Measurements from ENCODE around the gene CTIF. TPM values are rescaled to one million over a fixed set of nuclear protein-coding genes. Genes with fewer than 3 reads are reported as not detected.

The CTIF gene
- total RNA-seq, 3 donors from 2014 or later, result 4.3 to 5.3 (median 4.6) TPM

DNA sequence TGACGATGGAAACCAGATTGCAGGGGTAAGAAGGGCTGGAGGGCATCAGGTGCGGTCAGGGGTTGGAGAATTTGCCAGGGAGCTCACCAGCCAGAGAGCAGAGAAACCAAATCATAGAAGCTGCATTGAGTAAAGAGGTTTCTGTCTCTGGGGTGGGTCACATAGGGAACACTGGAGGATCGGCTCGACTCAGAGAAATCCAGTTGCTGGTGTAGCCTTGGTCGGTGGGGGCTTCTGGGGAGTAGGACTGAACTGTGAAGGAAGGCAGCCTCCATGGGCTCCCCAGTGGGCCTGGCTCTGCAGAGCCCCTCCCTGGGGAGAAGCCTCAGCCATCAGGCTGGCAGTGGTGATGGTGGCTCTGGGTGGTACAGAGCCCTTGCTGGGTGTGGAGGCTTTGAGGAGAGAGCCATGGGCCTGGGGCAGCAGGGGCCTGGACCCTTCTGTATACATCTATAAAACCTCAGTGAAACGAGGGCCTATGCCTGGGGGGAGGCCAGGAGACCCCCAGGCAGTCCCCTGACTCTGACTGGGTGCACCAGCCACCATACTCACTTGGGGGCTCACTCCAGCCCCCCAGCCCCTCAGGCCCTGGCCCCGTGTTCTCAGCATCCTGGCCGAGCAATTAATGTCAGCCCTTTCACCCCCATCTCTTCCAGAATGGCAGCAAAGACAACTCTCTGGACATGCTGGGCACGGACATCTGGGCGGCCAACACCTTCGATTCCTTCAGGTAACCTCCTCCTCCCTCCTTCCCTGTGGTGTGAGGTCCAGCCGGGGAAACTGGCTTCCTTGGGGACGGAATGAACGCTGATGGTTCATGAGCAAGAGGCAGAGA, 124.5 kb downstream of the CTIF start:
- peaks cover 5% of the 10 kb centered on the region for H3K9me3 Mint-ChIP-seq
- no peak overlapping the region for H3K4me3 Mint-ChIP-seq
- peaks cover 6% of the 10 kb centered on the region for H3K27me3 Mint-ChIP-seq (ENCODE audit: low read depth)
- no peaks in the 10 kb centered on the region for H3K4me1 Mint-ChIP-seq (ENCODE audit: low read depth)
- DNase-seq (no peak), ATAC-seq (no peak)
- H3K36me3 Mint-ChIP-seq (ENCODE audit: insufficient read depth), result peaks cover 4% of the 10 kb centered on the region

DNA sequence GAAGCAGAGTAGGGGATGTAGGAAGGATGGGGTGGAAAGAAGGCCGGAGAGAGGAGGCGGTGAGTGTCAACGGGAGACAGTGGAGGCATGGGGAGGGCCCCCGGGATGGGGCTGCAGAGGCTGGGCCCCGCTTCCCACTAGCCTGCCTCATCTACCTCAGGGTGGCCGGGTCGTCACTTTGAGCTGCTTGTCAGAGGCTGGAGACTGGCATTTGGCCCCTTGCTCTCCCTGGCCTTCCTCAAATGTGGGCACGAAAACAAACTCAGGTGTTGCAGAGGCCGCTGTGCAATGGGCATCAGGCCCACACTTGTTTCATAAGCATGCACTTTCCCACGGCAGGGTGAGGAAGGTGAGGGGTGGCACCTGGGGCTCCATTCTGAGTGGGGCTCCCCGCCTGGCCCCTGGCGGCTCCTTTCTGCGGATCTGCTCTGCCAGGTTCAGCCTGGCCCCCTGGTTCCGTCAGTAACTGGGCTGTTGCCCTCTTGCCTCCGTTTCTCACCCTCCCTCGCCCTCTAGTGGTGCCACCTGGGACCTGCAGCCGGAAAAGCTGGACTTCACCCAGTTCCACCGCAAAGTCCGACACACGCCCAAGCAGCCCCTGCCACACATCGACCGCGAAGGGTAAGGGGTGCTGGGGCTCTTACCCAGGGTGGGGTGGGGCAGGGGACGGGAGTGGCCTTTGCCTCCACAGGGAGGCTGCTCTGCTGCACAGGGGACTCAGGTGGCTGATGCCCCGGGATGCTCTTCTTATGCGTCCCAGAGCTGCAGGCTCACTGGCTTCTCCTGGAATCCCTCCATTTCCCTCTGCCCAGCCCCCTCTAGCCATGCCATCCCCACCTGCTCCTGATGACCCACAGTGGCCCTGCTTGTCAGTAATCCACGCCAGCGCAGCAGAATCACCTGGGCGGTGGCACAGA, 125.4 kb downstream of the CTIF start:
- H3K4me1 Mint-ChIP-seq (ENCODE audit: low read depth), result no peaks in the 10 kb centered on the region
- H3K9me3 Mint-ChIP-seq, result peaks cover 5% of the 10 kb centered on the region
- ATAC-seq (no peak), DNase-seq (peak; percentile 45)
- peaks cover 4% of the 10 kb centered on the region for H3K36me3 Mint-ChIP-seq (ENCODE audit: insufficient read depth)
- H3K4me3 Mint-ChIP-seq, result no peak overlapping the region
- peaks cover 6% of the 10 kb centered on the region for H3K27me3 Mint-ChIP-seq (ENCODE audit: low read depth)

DNA sequence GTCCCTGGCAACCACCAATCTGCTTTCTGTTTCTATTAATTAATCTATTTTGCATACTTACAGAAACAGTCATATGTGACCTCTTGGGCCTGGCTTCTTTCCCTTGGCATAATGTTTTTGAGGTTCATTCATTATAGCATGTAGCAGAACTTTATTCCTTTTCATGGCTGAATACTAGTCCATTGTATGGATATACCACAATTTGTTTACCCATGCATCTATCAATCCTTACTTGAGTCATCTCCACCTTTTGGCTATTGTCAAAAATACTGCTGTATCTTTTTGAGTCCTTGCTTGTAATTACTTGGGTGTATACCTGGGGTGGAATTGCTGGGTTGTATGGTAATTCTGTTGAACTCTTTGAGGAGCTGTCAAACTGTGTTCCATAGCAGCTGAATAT, 126.8 kb downstream of the CTIF start:
- H3K36me3 Mint-ChIP-seq (ENCODE audit: insufficient read depth), result peaks cover 4% of the 10 kb centered on the region
- H3K9me3 Mint-ChIP-seq, result peaks cover 5% of the 10 kb centered on the region
- no peaks in the 10 kb centered on the region for H3K4me1 Mint-ChIP-seq (ENCODE audit: low read depth)
- ATAC-seq, result no peak
- no peak overlapping the region for H3K4me3 Mint-ChIP-seq
- no peak for DNase-seq
- peaks cover 6% of the 10 kb centered on the region for H3K27me3 Mint-ChIP-seq (ENCODE audit: low read depth)

DNA sequence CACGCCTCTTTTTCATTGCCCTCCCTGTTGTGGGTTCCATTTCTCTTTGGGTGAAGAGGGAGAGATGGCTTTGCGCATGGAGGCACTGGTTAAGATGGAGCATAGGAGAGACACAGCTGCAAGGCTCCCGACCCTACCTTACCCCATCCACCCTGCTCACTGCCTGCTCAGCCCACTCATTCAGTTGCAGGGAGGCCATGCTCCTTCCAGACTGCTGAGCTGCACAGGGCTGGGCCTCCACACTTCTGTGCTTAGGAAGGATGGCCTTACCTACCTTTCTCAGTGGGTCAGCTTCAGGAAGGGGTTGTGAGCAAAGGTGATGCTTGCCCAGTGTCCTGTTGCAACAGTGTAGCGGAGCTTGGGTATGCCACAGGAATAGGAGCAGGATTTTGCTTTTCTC, 127.8 kb downstream of the CTIF start:
- peaks cover 7% of the 10 kb centered on the region for H3K36me3 Mint-ChIP-seq (ENCODE audit: insufficient read depth)
- H3K4me3 Mint-ChIP-seq, result no peak overlapping the region
- peaks cover 9% of the 10 kb centered on the region for H3K9me3 Mint-ChIP-seq
- peaks cover 3% of the 10 kb centered on the region for H3K27me3 Mint-ChIP-seq (ENCODE audit: low read depth)
- H3K4me1 Mint-ChIP-seq (ENCODE audit: low read depth), result no peaks in the 10 kb centered on the region
- DNase-seq (no peak), ATAC-seq (no peak)

DNA sequence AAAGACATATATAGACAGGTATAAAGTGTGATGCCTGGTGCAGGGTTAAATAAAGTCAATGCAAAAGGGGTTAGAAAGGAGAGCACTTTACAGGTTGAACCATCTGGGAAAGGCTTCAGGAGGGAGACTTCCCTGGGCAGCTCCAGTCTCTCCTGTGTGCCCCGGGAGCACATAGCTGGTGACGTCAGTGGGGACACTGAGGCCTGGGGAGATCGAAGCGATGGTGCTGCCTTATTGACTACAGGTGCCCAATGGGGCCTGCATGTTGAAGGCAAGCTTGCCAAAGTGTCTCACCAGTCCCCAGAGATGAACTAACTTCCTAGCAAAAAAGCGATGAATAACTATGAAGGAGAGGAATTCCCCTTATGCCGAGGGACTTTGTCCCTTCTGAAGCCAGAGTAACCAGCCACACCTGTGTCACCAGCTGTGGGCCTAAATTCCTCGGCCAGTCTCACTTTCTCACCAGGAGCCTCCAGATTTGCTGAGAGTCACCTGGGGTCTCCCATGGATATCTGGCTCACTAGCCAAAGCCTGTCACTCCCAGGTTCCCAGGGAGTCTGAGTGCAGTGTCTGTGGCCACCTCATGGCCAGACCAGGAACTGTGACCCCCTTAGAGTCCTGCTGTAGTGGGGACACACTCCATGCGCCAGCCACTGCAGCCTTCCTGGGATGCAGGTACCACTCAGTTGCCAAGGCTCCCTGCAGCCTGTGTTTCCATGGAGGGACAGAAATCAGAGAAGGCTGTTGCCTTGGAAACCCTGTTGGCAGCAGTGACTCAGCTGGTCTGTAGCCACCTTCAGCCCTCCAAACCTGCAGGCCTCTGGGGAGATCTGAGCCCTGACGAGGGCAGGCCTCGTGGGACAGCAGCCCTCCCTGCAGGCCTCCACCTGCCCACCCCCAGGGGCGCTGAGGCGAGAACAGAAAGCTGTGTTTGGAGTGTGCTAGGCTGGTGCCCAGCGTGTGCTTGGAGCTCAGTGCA, 128.7 kb downstream of the CTIF start:
- Mint-ChIP-seq H3K27me3 (ENCODE audit: low read depth) (peaks cover 3% of the 10 kb centered on the region), H3K36me3 (ENCODE audit: insufficient read depth) (peaks cover 8% of the 10 kb centered on the region), H3K9me3 (peaks cover 11% of the 10 kb centered on the region), H3K4me3 (no peak overlapping the region), H3K4me1 (ENCODE audit: low read depth) (no peaks in the 10 kb centered on the region)
- ATAC-seq (peak in 1 of 2 donors; percentile 34), DNase-seq (no peak)

DNA sequence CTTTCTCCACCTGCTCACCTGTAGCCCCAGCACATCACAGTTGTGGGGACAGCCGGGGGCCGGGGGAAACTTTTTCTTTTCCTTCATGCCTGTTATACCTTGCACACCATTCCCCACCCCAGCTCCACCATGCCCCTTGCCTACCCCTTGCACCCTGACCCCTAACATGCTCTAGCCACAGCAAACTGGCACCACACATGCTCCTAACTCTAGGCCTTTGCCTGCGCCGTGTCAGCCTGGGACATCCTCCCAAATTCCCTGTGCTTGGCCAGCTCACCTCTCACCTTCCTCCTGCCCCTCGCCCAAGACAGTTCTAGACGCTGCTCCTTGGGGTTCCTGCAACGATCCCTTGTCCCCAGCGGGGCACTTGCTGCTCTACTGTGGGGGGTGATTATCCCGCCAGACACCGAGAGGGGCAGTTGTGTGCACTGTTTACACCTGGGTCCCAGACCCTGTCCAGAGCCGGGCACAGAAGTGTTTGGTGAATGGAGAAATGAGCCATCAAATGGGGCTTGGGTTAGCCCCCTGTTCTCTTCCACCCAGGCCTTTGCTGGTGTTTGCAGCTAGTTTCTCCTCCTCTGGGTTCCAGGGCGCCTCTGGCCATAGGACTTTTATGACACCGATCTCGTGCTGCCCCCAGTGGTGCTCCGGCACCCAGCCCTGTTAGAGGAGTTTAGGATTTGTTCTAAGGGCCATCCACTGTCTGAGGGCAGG, 129.8 kb downstream of the CTIF start:
- no peak overlapping the region for H3K4me3 Mint-ChIP-seq
- peaks cover 11% of the 10 kb centered on the region for H3K9me3 Mint-ChIP-seq
- DNase-seq (no peak), ATAC-seq (no peak)
- H3K4me1 Mint-ChIP-seq (ENCODE audit: low read depth), result no peaks in the 10 kb centered on the region
- no peaks in the 10 kb centered on the region for H3K27me3 Mint-ChIP-seq (ENCODE audit: low read depth)
- peaks cover 8% of the 10 kb centered on the region for H3K36me3 Mint-ChIP-seq (ENCODE audit: insufficient read depth)

DNA sequence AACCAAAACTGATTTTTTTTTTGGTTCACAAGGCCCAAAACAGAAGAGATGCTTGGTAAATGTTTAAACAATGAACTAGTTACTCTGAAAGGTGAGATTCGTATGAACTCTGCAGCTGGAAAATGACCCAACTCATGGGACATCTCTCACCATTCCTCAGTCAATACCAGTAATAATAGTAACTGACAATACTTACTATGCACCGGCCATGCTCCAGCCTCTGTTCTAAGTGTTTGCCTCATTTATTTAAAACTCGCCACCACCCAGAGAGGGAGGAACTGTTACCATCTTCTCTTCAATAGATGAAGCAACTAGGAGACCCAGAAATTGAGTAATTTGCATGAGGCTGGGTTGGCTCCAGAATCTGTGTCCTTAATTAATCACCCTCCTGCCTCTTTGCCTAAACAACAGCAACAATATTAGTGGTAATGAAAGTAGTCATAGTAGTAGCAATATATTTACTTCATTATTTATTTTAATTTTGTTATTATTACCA, 130.4 kb downstream of the CTIF start:
- Mint-ChIP-seq H3K4me1 (ENCODE audit: low read depth) (no peaks in the 10 kb centered on the region), H3K27me3 (ENCODE audit: low read depth) (no peaks in the 10 kb centered on the region), H3K36me3 (ENCODE audit: insufficient read depth) (peaks cover 8% of the 10 kb centered on the region), H3K4me3 (no peak overlapping the region), H3K9me3 (peaks cover 11% of the 10 kb centered on the region)
- ATAC-seq (no peak), DNase-seq (no peak)

DNA sequence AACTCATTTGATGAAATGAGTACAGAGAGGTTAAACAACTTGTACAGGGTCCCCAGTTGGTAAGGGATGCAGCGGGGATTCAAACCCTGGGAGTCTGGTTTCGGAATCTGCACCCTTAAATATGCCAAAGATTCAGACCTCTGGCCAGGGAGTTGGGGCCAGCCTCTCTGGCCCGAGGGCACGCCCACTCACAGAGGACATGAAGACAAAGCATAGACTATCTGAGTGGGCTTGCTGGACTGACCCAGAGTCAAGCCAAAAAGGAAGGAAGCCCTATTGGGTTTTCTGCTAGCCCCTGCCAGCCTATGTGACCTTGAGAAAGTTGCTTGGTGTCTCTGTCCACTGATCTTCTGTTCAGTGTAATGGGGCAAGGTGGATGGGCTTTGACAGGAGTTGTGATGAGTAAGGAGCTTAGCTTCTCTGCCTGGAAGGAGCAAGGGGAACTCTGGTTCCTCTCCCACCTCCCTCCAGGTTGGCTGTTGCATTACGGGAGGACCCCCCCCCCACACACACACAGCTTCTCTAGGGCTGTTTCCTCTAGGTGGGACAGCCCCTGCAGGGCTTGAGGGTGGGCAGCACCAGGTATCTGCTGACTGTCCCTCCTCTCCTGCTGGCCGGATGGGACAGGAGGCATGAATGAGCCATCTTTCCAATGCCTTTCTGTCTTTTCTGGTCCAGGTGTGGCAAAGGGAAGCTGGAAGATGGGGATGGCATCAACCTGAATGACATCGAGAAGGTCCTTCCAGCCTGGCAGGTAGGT, 131.3 kb downstream of the CTIF start:
- peaks cover 8% of the 10 kb centered on the region for H3K36me3 Mint-ChIP-seq (ENCODE audit: insufficient read depth)
- no peaks in the 10 kb centered on the region for H3K4me1 Mint-ChIP-seq (ENCODE audit: low read depth)
- no peak for DNase-seq
- H3K4me3 Mint-ChIP-seq, result no peak overlapping the region
- peaks cover 11% of the 10 kb centered on the region for H3K9me3 Mint-ChIP-seq
- H3K27me3 Mint-ChIP-seq (ENCODE audit: low read depth), result no peaks in the 10 kb centered on the region
- no peak for ATAC-seq

DNA sequence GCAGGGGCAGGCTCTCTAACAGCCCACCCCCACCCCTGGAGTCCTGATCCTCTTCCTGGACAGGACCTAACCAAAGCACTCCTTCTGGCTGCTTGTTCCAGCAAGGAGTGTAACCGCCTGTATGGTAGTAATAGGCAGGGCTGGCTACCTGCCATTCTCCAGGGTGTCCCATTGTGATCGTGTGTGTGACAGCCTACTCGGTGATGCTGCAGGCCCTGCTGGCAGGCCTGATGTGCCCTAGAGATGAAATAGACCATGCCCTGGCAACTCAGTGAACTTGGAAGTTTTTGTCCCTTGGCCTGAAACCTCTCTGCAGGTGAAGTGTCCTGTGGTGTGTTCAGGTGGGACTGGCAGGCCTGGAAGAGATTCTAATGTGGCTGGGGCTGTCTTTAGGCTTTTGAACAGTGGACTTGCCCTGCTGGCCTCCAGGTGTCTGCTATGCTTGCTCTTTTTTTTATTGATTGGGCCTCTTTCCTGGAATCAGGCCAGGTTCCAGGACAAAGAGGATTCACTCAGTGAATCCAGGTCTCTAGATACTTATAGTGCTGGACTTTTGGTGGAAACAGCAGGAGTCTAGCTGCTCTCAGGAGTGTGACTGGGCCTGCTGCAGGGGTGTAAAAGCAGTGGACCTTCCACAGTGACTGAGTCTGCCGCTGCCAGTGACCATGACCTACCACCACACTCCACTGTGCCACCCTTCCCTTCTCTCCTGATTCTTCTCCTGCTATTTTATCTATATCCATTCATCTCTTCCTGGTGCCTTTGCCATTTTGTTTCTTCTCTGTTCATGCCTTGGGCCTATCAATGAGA, 132.1 kb downstream of the CTIF start:
- no peak for ATAC-seq
- Mint-ChIP-seq H3K4me3 (no peak overlapping the region), H3K27me3 (ENCODE audit: low read depth) (no peaks in the 10 kb centered on the region), H3K4me1 (ENCODE audit: low read depth) (peaks cover 2% of the 10 kb centered on the region), H3K36me3 (ENCODE audit: insufficient read depth) (peaks cover 7% of the 10 kb centered on the region), H3K9me3 (peaks cover 10% of the 10 kb centered on the region)
- DNase-seq, result no peak

DNA sequence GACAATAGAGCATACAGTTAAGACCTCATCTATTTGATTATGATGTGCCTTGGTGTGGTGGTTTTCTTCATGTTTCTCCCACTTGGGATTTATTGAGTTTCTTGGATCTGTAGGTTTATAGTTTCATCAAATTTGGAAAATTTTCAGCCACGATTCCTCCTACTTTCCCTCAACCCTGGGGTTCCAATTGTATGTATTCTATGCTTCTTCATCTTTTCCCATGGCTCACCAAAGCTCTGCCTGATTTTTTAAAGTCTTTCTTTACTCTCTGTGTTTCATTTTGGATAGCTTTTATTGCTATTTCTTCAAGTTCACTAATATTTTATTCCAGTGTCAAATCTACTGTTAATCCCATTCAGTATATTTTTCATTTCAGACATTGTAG, 132.7 kb downstream of the CTIF start:
- DNase-seq (no peak), ATAC-seq (no peak)
- Mint-ChIP-seq H3K36me3 (ENCODE audit: insufficient read depth) (peaks cover 5% of the 10 kb centered on the region), H3K9me3 (peaks cover 6% of the 10 kb centered on the region), H3K27me3 (ENCODE audit: low read depth) (no peaks in the 10 kb centered on the region), H3K4me1 (ENCODE audit: low read depth) (peaks cover 2% of the 10 kb centered on the region), H3K4me3 (no peak overlapping the region)

DNA sequence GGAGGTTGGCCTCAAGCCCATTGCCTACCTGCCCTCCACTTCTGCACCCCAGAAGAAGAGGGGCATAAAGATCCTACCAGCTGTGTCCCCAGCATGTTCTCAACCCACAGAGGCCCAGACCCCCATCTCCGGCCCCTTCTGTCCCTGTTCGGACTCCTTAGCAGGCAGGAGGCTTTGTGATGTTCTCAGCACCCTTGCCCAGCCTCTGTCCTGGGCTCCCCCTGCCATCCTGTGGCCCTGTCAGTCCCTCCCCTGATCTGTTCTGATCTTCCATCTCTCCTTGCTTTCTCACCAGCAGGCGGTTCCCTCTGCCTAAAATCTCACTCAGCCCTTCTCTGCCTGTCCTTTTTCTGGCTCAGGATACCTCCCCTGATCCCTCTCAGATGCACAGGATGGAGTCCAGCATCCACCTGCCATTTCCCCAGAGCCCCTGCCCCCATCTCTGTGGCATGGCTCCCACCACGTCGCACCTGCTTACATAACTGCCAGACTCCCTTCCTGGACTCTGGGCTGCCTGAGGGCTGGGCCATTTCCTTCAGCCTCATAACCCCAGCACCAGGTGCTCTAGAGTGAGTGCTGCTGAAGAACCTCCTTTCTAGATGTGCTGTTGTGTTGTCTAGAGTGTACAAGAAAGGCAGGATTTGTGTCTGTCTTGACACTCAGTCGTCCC, 134.0 kb downstream of the CTIF start:
- Mint-ChIP-seq H3K36me3 (ENCODE audit: insufficient read depth) (peaks cover 5% of the 10 kb centered on the region), H3K9me3 (peaks cover 6% of the 10 kb centered on the region), H3K4me1 (ENCODE audit: low read depth) (peaks cover 2% of the 10 kb centered on the region), H3K4me3 (no peak overlapping the region), H3K27me3 (ENCODE audit: low read depth) (no peaks in the 10 kb centered on the region)
- DNase-seq (no peak), ATAC-seq (no peak)

DNA sequence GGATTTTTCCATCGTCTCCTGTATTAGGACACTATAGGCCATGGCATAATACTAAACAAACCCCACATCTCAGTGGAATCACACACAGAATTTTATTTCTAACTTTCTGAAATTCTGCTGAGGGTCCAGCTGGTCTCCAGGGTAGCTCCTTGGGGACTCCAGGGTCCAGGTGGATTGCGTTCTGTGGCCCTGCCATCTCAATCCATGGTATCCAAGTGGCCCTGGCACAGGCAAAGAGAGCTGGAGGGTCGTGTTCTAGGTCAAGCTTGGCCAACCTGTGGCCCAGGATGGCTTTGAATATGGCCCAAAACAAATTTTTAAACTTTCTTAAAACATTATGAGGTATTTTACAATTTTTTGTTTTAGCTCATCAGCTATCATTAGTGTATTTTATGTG, 134.6 kb downstream of the CTIF start:
- peaks cover 2% of the 10 kb centered on the region for H3K4me1 Mint-ChIP-seq (ENCODE audit: low read depth)
- DNase-seq (no peak), ATAC-seq (no peak)
- H3K27me3 Mint-ChIP-seq (ENCODE audit: low read depth), result no peaks in the 10 kb centered on the region
- no peak overlapping the region for H3K4me3 Mint-ChIP-seq
- peaks cover 5% of the 10 kb centered on the region for H3K36me3 Mint-ChIP-seq (ENCODE audit: insufficient read depth)
- peaks cover 6% of the 10 kb centered on the region for H3K9me3 Mint-ChIP-seq
